Keratinocyte (primary cell): Measurements from ENCODE around the gene TPSAB1. TPM values are rescaled to one million over a fixed set of nuclear protein-coding genes. Genes with fewer than 3 reads are reported as not detected.

Experiments
- DNase-seq: peaks from one replicate; pipeline ENCODE4 v3.0.0-alpha.2; 2011; ENCODE audit warnings: low read depth, missing footprints, low spot score
- FAIRE-seq: peaks from 2 replicates; lab custom pipeline; 2011; peaks lifted over from hg19 to GRCh38; lab: Jason Lieb, UNC
- H2AFZ ChIP-seq: 2 replicates; pipeline ENCODE4 v1.6.0; 2012; ENCODE audit warnings: low read length, control low read depth, inconsistent platforms; ENCODE audit not compliant: control insufficient read depth
- H3K27ac ChIP-seq: 2 replicates; pipeline ENCODE4 v1.5.1; 2011; ENCODE audit warnings: low read length; ENCODE audit not compliant: control insufficient read depth, insufficient read depth
- H3K27me3 ChIP-seq: 3 replicates; pipeline ENCODE4 v1.6.0; 2011; ENCODE audit warnings: low read length; ENCODE audit not compliant: control insufficient read depth, insufficient read depth; ENCODE audit errors: extremely low read depth
- H3K36me3 ChIP-seq, 2 experiments: 2 replicates in 1 of 2; 3 replicates in 1 of 2; pipeline ENCODE4 v1.5.1; 2011; ENCODE audit warnings: low read length in 2 of 2, mild to moderate bottlenecking in 1 of 2; ENCODE audit not compliant: control insufficient read depth in 2 of 2, insufficient read depth in 2 of 2; ENCODE audit errors: extremely low read depth in 1 of 2
- H3K4me1 ChIP-seq: 3 replicates; pipeline ENCODE4 v1.5.1; 2011; ENCODE audit warnings: low read length; ENCODE audit not compliant: control insufficient read depth, insufficient read depth; ENCODE audit errors: extremely low read depth
- H3K4me2 ChIP-seq: 3 replicates; pipeline ENCODE4 v1.6.0; 2011; ENCODE audit warnings: low read depth, low read length; ENCODE audit not compliant: control insufficient read depth, insufficient read depth; ENCODE audit errors: extremely low read depth
- H3K4me3 ChIP-seq, 3 experiments: fragments of 200-600 bp in 1 of 3; sonication (generic) in 1 of 3; 2 replicates in 2 of 3; 3 replicates in 1 of 3; pipeline ENCODE4 v1.5.1; 2011 to 2016; ENCODE audit warnings: low read length in 3 of 3, mild to moderate bottlenecking in 3 of 3, control low read depth in 2 of 3, inconsistent platforms in 1 of 3, low read depth in 1 of 3, mixed read lengths in 1 of 3, mixed run types in 1 of 3, moderate library complexity in 1 of 3; ENCODE audit not compliant: control insufficient read depth in 2 of 3, insufficient read depth in 2 of 3; ENCODE audit errors: extremely low read depth in 1 of 3
- H3K79me2 ChIP-seq: 2 replicates; pipeline ENCODE4 v1.6.0; 2012; ENCODE audit warnings: low read length; ENCODE audit not compliant: control insufficient read depth, insufficient read depth
- H3K9ac ChIP-seq: 3 replicates; pipeline ENCODE4 v1.6.0; 2011; ENCODE audit warnings: low read length; ENCODE audit not compliant: control insufficient read depth, insufficient read depth; ENCODE audit errors: extremely low read depth
- H3K9me1 ChIP-seq: 3 replicates; pipeline ENCODE4 v1.6.0; 2011; ENCODE audit warnings: low read length; ENCODE audit not compliant: control insufficient read depth, insufficient read depth; ENCODE audit errors: extremely low read depth
- H3K9me3 ChIP-seq: 2 replicates; pipeline ENCODE4 v1.5.1; 2012; ENCODE audit warnings: low read depth, low read length; ENCODE audit not compliant: control insufficient read depth
- H4K20me1 ChIP-seq: 3 replicates; pipeline ENCODE4 v1.6.0; 2011; ENCODE audit warnings: low read length; ENCODE audit not compliant: control insufficient read depth, insufficient read depth; ENCODE audit errors: extremely low read depth
- CTCF ChIP-seq, 3 experiments: IDR thresholded peaks in 1 of 3; conservative IDR thresholded peaks in 1 of 3; optimal IDR thresholded peaks in 1 of 3; 2 replicates in 2 of 3; 3 replicates in 1 of 3; pipeline versions ENCODE3 to v1.5.1; 2011; ENCODE audit warnings: low read length in 3 of 3, mild to moderate bottlenecking in 3 of 3, moderate library complexity in 2 of 3, control low read depth in 1 of 3, inconsistent platforms in 1 of 3; ENCODE audit not compliant: insufficient read depth in 2 of 3; ENCODE audit errors: extremely low read depth in 1 of 3
- EZH2 ChIP-seq: IDR thresholded peaks from one replicate; pipeline ENCODE4 v1.6.1; 2012; ENCODE audit warnings: inconsistent platforms, mild to moderate bottlenecking, low read length, moderate library complexity
- dilution Hi-C: fragments of 300-500 bp; cut with MboI; formaldehyde crosslinking; loops from one replicate; pipeline ENCODE4 v1.7.0; 2020; ENCODE audit warnings: low sequenced_read_pairs; ENCODE audit not compliant: extremely low pct_ligation_motif_present
- polyA plus RNA-seq, 5 experiments: library from polyadenylated mRNA; depleted of rRNA in 3 of 5; stranded (reverse) in 3 of 5; stranded (forward) in 1 of 5; unstranded in 1 of 5; fragments of >200 nt; gene quantifications; 1 replicate in 1 of 5; 2 replicates in 3 of 5; 3 replicates in 1 of 5; pipeline versions ENCODE4 v1.2.1 to v1.2.3, GENCODE V29; 2011 to 2012; ENCODE audit warnings: missing spikeins in 2 of 5, low read depth in 1 of 5, low replicate concordance in 1 of 5

The TPSAB1 gene
- polyA plus RNA-seq, 1 donor (not counting 4 experiments of a cell fraction or from before 2014, with no cell fraction given), result not detected

GRCh38 chr16:1279081-1279944 lies 38.8 kb downstream of the TPSAB1 start:
- FAIRE-seq, result no peak
- H3K36me3 ChIP-seq, result no peaks in the 10 kb centered on the region
- no peak overlapping the region for H3K4me2 ChIP-seq
- no peaks in the 10 kb centered on the region for H4K20me1 ChIP-seq
- no peaks in the 10 kb centered on the region for H3K9me3 ChIP-seq
- peaks cover 9% of the 10 kb centered on the region for H3K27me3 ChIP-seq
- dilution Hi-C loops, result no loop called here
- H3K9ac ChIP-seq, result no peak overlapping the region
- H3K4me1 ChIP-seq, result no peaks in the 10 kb centered on the region
- no peaks in the 10 kb centered on the region for H3K79me2 ChIP-seq
- no peak overlapping the region for H2AFZ ChIP-seq
- no peak for DNase-seq
- no peak overlapping the region for H3K4me3 ChIP-seq
- H3K9me1 ChIP-seq, result no peaks in the 10 kb centered on the region
- TF ChIP-seq CTCF (optimal IDR thresholded peaks at IDR 0.05 in 1 of 3, IDR thresholded peaks at IDR 0.05 in 1 of 3, conservative IDR thresholded peaks at IDR 0.05 in 1 of 3; ENCODE audit: extremely low read depth in 1 of 3, insufficient read depth in 2 of 3, low read length in 3 of 3) (no peak), EZH2 (no peak)
- H3K27ac ChIP-seq, result no peak overlapping the region

GRCh38 chr16:1279945-1280589 lies 39.6 kb downstream of the TPSAB1 start:
- no peak overlapping the region for H3K4me2 ChIP-seq
- H3K79me2 ChIP-seq, result no peaks in the 10 kb centered on the region
- no peak overlapping the region for H3K9ac ChIP-seq
- no peak overlapping the region for H3K27ac ChIP-seq
- H3K27me3 ChIP-seq, result peaks cover 9% of the 10 kb centered on the region
- H2AFZ ChIP-seq, result no peak overlapping the region
- no peak for FAIRE-seq
- H3K4me1 ChIP-seq, result no peaks in the 10 kb centered on the region
- no peak overlapping the region for H3K4me3 ChIP-seq
- no peaks in the 10 kb centered on the region for H3K9me3 ChIP-seq
- DNase-seq, result no peak
- dilution Hi-C loops, result no loop called here
- H3K36me3 ChIP-seq, result no peaks in the 10 kb centered on the region
- H3K9me1 ChIP-seq, result no peaks in the 10 kb centered on the region
- H4K20me1 ChIP-seq, result no peaks in the 10 kb centered on the region
- TF ChIP-seq CTCF (optimal IDR thresholded peaks at IDR 0.05 in 1 of 3, IDR thresholded peaks at IDR 0.05 in 1 of 3, conservative IDR thresholded peaks at IDR 0.05 in 1 of 3; ENCODE audit: extremely low read depth in 1 of 3, insufficient read depth in 2 of 3, low read length in 3 of 3) (no peak), EZH2 (no peak)
